RWPE1 (cell line): Measurements from ENCODE around the gene ZCCHC12.

Experiments used
- CTCF ChIA-PET: fragments of 350-600 bp; sonication (Branson Sonifier 250); formaldehyde crosslinking; extraction: SDS; loops from one replicate; lab custom pipeline; 2021; lab: Yijun Ruan, JAX
- POLR2A ChIA-PET: fragments of 400-600 bp; formaldehyde crosslinking; extraction: SDS; loops from one replicate; lab custom pipeline; 2020; ENCODE audit warnings: antibody characterized with exemption; ENCODE audit not compliant: low non-redundant PET; lab: Yijun Ruan, JAX
- DNase-seq: peaks from one replicate; pipeline ENCODE4 v3.0.0; 2012; ENCODE audit warnings: low spot score
- H3K27ac ChIP-seq: fragments of 450-650 bp; 2 replicates; pipeline ENCODE4 v1.5.1; 2017
- TF ChIP-seq, protein P1 (sequence below): fragments of 450-650 bp; conservative IDR thresholded peaks from 2 replicates; pipeline ENCODE4 v1.5.1; 2017; ENCODE audit warnings: low read depth, mild to moderate bottlenecking

ZCCHC12 gene

DNA sequence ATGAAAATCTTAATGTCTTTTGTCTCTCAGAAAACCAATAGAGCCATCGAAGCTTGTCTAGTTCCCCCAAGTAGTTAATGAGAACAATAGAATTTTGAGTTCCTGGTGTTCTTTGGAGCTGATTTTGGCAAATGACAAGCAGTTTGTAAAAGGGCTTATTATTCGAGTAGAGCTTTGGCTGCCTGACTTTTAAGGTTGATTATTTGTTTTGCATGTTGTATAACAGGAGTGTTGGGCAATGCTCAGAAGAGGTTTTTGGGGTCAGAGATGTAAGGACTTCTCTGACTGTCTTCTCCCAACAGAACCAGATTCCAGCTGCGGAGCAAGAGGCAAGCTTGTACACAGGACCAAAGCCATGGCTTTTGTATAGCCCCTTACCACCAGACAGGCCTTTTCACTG, 30.0 kb downstream of the ZCCHC12 start:
- ChIA-PET CTCF (no interaction called here), POLR2A (no interaction called here)
- no peak for DNase-seq
- no peak overlapping the region for H3K27ac ChIP-seq
- TF ChIP-seq, protein P1, sequence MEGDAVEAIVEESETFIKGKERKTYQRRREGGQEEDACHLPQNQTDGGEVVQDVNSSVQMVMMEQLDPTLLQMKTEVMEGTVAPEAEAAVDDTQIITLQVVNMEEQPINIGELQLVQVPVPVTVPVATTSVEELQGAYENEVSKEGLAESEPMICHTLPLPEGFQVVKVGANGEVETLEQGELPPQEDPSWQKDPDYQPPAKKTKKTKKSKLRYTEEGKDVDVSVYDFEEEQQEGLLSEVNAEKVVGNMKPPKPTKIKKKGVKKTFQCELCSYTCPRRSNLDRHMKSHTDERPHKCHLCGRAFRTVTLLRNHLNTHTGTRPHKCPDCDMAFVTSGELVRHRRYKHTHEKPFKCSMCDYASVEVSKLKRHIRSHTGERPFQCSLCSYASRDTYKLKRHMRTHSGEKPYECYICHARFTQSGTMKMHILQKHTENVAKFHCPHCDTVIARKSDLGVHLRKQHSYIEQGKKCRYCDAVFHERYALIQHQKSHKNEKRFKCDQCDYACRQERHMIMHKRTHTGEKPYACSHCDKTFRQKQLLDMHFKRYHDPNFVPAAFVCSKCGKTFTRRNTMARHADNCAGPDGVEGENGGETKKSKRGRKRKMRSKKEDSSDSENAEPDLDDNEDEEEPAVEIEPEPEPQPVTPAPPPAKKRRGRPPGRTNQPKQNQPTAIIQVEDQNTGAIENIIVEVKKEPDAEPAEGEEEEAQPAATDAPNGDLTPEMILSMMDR, result no peak

DNA sequence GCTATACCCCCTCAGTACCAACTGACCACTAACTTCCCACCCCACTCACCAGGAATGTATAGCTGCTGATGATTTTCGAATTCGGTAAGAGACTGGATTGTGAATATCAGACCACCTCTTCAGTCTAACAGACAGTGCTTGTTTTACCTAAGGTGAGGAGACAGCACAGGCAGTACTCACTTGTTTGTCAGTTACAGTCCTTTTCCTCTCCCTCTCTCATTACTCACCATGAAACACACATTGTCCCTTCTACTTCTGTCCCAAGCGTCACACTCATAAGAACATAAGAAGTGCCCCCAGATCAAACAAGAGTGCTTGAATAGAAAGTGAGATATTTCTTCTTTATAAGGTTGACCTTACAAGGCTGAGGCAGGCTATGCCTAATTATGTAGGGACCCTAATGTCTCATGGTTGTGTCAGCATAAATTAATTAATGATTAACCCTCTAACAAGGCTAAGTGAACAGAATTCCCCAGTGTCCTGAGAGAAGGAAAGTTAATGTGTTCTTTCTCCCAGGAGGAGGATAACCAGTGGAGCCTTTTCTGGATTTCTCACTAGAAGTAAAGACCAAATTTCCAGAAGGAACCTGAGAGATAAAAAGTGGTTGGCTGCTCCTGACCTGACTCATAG, 32.2 kb downstream of the ZCCHC12 start:
- no peak overlapping the region for H3K27ac ChIP-seq
- ChIA-PET CTCF (interaction anchor here (0.7 kb wide), 1 partner anchor 118 kb away, joined by 3 read pairs; no protein-coding TSS in a partner anchor), POLR2A (no interaction called here)
- no peak for DNase-seq
- TF ChIP-seq, protein P1, result no peak

DNA sequence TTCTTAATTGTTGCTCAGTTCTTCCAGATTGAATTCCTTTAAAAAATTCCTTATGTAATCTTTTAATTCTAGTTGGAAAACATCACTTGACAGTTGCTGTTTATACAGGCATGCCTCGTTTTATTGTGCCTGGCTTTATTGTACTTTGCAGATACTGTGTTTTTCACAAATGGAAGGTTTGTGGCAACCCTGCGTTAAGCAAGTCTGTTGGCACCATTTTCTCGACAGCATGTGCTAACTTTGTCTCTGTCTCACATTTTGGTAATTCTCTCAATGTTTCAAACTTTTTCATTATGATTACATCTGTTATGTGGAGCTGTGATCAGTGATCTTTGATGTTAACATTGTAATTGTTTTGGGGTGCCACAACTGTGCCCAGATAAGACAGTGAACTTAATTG, 33.4 kb downstream of the ZCCHC12 start:
- CTCF ChIA-PET, result no interaction called here
- DNase-seq, result no peak
- TF ChIP-seq, protein P1, result no peak
- H3K27ac ChIP-seq, result no peak overlapping the region
- POLR2A ChIA-PET, result no interaction called here

DNA sequence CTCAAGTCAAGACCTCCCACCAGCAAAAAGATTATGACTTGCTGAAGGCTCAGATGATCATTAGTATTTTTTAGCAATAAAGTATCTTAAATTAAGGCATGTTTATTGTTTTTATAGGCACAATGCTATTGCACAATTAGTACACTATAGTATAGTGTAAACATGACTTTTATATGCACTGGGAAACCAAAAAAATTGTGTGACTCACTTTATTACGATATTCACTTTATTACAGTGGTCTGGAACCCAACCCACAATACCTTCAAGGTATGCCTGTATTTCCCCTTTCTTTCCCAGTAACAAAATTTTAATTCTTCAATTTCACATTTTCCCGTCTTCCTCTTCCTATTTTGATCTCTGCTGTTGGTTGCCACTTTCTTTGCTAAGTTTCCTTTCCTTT, 37.7 kb downstream of the ZCCHC12 start:
- TF ChIP-seq, protein P1, result no peak
- CTCF ChIA-PET, result no interaction called here
- H3K27ac ChIP-seq, result no peak overlapping the region
- POLR2A ChIA-PET, result no interaction called here
- no peak for DNase-seq

DNA sequence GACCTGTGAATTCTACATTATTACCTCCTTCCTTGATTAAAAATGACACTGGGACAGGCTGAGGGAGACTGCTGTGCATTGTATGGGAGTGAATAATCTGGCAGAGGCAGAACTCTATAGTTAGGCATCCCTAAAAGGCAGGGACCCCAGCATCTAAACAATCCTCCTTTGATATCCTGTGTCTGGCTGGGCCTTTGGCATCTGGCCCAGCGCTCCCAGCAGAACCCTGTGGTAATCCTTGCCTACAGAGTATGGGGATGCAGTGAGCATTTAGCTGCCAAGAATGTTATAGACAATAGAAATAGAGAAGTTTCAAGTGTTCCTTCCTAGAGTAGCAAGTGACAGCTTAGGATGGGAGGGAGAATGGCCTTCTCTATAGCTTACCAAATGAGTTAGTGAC, 38.5 kb downstream of the ZCCHC12 start:
- POLR2A ChIA-PET, result no interaction called here

DNA sequence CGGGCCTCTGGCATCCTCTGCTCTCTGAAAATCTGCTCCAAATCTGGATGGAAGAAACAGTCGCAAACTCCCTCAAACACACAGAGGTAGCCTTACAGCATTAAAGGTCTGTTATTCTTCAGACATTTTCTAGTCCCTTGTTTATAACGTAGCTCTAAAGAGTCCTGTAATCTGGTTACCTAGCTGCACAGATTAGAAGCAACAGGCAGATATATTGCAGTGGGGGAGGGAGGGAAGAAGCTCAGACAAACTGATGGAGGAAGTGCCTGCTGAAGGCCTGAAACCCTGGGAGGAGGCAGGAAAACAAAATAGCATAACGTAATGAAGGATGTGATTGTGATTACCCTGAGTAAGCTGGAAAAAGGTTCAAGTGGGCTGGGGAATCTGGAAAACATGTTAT, 39.4 kb downstream of the ZCCHC12 start:
- POLR2A ChIA-PET, result no interaction called here
- CTCF ChIA-PET, result no interaction called here
- TF ChIP-seq, protein P1, result no peak
- no peak overlapping the region for H3K27ac ChIP-seq
- DNase-seq, result no peak

More for the DNA sequence above, 38.5 kb downstream of the ZCCHC12 start:
- CTCF ChIA-PET, result no interaction called here
- TF ChIP-seq, protein P1, result no peak
- no peak for DNase-seq
- no peak overlapping the region for H3K27ac ChIP-seq
